GM19395 (cell line): ENCODE data around the gene TAF10.

Experiments used
- ATAC-seq: cut with Tn5 transposase; IDR thresholded peaks from one replicate; pipeline ENCODE4 v1.9.1; 2021; ENCODE audit warnings: mild to moderate bottlenecking, moderate library complexity; ENCODE audit not compliant: unreplicated experiment

Gene TAF10

GRCh38 chr11:6609502-6610015 lies 2.5 kb downstream of the TAF10 start:
- no peak for ATAC-seq

DNA sequence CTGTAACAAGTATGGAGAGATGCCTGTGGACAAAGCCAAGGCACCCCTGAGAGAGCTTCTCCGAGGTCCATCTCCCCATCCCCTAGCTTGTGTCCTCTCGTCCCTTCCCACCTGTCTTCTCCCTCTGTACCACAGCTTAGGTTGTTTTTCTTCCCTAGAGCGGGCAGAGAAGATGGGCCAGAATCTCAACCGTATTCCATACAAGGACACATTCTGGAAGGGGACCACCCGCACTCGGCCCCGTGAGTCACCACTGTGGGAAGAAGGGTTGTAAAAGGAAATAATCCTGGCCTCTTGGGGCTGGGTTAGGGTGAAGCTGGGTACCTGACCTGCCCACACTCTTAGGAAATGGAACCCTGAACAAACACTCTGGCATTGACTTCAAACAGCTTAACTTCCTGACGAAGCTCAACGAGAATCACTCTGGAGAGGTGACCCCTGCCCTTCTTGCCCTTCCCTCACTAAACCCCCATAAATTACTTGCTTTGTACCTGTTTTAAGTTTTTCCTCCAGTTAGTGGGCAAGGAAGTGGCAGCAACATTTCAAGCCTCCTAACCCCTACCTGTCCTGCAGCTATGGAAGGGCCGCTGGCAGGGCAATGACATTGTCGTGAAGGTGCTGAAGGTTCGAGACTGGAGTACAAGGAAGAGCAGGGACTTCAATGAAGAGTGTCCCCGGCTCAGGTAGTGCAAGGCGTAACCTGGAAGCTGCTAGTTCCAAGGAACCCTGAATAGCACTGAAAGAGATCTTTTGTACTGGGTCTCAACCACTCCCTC lies 3.1 kb downstream of the TAF10 start:
- ATAC-seq: no peak

- no peak for ATAC-seq
Observed at GRCh38 chr11:6608011-6608410, 4.0 kb downstream of the TAF10 start.

DNA sequence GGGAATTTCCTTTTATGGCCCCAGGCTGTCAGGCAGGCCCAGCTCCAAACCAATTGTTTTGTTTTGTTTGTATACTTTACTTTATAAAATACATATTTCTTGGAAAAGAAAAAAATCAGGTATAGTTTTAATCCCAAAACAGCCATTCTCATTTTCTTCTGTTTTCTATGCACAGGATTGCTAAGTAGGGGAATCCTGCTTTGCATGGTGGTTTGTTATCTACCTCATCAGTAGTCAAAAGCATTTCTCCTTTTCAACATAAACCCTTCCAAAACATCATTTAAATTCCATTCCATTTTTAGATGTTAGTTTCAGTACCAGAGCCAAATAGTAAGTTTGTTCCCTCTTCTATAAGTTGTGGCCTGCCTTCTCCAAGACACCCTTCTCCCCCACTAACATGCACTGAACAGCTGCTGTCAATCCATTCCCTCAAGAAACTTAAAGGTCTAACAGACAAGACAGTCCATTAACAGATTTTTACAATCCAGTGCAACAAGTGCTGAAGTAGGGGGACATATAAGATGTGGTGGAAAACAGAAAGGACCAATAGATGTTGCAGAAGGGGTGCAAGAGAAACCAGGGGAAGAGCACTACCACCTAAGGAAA lies 4.7 kb downstream of the TAF10 start:
- ATAC-seq: no peak

GRCh38 chr11:6606471-6607189 lies 5.4 kb downstream of the TAF10 start:
- peak; percentile 39 for ATAC-seq

GRCh38 chr11:6604790-6605189 lies 7.2 kb downstream of the TAF10 start:
- ATAC-seq: no peak

DNA sequence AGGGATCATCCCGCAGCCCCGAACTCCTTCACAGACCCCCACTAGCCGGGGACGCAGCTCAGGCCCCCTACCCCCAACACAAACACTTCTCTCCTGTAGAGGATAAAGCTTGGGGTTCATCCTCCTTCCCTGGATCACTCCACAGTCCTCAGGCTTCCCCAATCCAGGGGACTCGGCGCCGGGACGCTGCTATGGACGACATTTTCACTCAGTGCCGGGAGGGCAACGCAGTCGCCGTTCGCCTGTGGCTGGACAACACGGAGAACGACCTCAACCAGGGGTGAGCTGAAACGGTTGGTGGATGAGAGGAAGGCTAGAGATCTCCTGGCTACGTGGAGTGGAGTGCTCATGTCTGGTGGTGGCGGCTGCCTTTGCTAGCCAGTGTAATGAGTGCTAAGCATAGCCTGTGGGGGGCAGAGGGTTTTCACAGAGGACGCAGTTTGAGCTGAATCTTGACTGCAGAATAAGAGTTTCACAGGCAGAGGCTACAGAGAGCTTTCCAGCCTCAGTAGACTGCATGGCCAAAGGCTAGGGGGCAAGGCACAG lies 7.9 kb downstream of the TAF10 start:
- ATAC-seq: peak; percentile 47

GRCh38 chr11:6603287-6604080 lies 8.5 kb downstream of the TAF10 start, which contains the start of the genes ILK and RRP8:
ILK (plus strand) TSS chr11:6603774; CDS start chr11:6604272, 498 bp downstream.
RRP8 (minus strand) TSS chr11:6603616; CDS start chr11:6603502, 114 bp downstream.
- peak; percentile 71 for ATAC-seq

- no peak for ATAC-seq
Observed at GRCh38 chr11:6602096-6602940, 9.7 kb downstream of the TAF10 start.

DNA sequence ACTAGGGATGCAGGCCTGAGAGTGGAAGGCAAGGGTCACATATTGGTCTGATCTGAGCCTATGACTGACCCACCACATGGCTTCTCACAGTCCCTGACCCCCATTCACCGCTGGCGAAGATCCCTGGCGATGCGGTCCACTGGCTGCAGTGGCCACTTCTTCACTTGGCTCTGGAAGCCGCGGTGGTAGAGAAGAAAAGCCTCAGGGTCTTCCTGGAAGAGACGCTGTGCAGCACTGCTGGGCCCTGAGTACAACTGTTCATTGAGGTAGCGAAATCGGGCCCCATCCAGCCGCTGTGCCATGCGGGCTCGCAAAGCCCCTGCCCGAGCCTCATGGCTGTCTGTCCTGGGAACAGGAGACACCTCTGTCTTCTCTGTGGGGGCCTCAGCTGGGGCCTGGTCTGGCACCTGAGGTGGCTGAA lies 11.0 kb downstream of the TAF10 start:
- ATAC-seq: no peak

- ATAC-seq: no peak
Observed at GRCh38 chr11:6599881-6600390, 12.1 kb downstream of the TAF10 start.

DNA sequence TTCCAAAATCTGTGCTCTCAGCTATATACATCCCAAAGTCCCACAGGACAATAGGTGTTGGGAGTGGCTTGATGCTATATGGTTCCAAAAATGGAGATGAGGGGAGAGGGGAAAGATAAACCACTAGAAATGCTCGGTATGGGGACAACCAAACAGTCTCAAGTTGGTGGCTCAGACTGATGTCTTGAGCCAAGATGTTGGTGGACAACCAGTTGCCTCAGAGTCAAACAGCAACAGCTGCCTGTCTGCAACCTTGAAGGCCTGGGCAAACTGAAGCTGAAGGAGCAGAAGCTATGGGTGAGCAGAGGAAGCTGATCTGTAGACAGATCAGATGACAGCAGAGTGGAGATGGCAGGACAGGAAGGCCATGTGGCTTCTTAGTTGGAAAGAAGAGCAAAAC lies 12.6 kb downstream of the TAF10 start:
- no peak for ATAC-seq

DNA sequence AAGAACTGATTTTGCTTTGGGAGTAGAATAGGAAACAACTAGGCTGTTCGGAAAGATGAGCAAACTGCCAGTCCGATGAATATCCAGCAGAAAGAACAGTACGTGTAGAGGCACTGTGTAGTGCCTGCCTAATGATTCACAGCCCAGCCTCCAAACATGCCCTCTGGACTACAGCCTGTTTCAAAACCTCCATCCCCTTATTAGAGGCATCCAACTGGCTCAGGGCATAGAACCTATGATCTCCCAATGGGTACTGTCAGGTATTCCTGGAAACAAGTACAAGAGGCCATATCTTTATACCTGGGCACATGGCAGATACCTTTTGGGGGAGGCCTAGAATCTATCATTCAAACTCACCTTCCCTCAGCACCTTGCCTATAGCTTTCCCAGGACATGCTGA lies 13.5 kb downstream of the TAF10 start:
- ATAC-seq: no peak

GRCh38 chr11:6596239-6596877 lies 15.7 kb downstream of the TAF10 start:
- no peak for ATAC-seq

DNA sequence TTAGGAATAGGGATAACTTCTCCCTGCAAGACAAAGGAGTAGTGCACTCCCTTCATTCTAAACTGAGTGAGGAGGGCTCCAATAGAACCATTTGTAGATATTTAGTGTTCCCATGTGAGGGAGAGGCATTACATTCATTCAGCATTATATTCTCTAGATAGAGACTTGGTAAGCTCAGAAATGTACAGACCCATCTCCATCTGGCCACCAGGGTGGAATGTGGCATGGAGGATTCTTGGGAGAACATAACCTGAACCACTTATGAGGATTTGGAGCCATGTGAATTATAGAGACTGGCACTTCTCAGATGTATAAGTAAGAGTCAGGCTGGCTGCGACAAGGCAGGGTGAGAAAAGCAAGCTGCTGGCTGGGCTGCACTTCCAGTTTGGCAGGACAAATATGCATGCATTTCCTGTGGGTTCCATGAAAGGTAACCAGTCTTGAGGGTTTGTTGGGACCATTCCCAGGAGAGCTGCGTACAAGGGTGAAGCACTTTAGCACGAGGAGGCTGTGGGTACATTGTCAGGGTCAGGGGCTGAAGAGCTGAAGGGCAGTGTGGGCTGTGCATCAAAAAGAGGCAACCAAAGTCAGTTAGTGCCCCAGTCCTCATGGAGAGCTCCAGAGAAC lies 17.8 kb downstream of the TAF10 start:
- ATAC-seq: no peak

DNA sequence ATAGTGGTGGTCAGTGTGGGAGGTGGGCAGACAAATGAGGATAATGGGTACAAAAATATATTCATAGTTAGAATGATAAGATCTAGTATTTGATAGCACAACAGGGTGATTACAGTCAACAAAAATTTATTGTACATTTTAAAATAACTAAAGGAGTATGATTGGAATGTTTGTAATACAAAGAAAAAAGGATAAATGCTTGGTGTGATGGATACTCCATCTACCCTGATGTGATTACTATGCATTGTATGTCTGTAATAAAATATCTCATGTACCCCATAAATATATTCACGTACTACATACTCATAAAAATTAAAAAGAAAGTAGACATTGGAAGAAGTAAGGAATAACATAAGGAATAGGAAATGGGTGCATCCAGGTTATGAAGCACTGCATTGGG lies 24.0 kb downstream of the TAF10 start:
- ATAC-seq: no peak

GRCh38 chr11:6587360-6587953 lies 24.6 kb downstream of the TAF10 start:
- no peak for ATAC-seq
